Stimulated activated CD4-positive, alpha-beta T cell treated with anti-CD3 and anti-CD28 coated beads, Interleukin-12 subunit alpha, Interleukin-12 subunit beta, amount 100 ng/mL, for 48 hours (primary cell): ENCODE data around the gene PHAX.
"Not testable (repeated sequence)": the region's sequence is repeated elsewhere in the genome, so short reads cannot be mapped to it uniquely, and the experiment has no call there.

Experiments used
- DNase-seq, 3 donors: peaks; one replicate each; pipeline ENCODE4 v3.0.0-alpha.2; 2020; ENCODE audit warnings: low read depth in 2 of 3, low spot score in 1 of 3

PHAX gene

DNA sequence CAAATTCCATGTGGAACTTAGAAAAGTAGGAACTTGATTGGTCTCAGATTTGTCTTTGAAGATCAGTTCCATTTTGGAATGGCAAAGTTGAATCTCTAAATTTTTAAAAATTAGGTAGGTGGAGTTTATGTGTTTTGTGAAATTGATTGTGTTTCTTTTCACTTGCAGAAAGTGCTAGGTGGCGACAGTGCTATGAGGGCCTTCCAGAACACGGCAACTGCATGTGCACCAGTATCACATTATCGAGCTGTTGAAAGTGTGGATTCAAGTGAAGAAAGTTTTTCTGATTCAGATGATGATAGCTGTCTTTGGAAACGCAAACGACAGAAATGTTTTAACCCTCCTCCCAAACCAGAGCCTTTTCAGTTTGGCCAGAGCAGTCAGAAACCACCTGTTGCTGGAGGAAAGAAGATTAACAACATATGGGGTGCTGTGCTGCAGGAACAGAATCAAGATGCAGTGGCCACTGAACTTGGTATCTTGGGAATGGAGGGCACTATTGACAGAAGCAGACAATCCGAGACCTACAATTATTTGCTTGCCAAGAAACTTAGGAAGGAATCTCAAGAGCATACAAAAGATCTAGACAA lies 2.8 kb downstream of the PHAX start:
- DNase-seq, result no peak

DNA sequence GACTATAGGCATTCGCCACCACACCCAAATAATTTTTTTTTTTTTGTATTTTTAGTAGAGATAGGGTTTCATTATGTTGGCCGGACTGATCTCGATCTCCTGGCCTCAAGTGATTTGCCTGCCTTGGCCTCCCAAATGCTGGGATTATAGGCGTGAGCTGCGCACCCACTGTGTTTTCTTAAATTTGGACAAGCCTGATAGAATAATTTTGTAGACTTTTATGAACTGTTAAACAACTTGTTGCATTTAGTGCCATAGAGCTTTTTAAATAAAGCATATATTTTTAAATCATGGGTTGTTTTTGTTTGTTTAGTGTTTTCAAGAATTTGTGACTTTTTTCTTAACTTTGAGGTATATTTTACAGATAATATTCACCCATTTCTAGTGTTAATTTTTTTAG lies 4.8 kb downstream of the PHAX start:
- no peak for DNase-seq

DNA sequence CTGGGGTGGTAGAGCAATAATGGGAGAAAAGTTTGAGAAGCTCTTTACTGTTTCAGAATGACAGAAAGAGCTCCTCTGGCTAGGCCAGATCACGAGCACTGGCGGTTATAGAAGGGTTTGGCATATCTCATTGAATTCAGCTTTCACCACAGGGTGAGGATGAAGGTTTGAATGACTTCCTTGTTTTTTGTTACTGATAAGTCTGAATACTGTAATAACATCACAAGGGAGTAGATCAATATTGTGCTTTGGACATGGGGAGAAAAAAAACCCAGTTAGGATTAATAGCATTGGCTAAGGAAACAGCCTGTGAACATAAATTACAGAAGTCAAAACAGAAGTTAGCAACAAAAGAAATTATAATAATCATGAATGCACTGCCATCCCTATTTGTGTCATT lies 9.4 kb downstream of the PHAX start:
- DNase-seq, result no peak

DNA sequence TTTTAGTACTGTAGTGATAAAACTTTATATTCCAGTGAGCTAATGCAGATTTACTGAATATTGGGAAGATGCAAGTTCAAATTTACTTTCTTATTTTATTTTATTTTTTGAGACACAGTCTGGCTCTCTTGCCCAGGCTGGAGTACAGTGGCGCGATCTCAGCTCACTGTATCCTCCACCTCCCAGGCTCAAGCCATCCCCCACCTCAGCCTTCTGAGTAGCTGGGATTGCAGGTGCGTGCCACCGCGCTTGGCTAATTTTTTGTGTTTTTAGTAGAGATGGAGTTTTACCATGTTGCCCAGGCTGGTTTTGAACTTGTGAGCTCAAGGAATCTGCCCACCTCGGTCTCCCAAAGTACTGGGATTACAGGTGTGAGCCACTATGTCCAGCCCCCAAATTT lies 9.9 kb downstream of the PHAX start:
- no peak for DNase-seq

DNA sequence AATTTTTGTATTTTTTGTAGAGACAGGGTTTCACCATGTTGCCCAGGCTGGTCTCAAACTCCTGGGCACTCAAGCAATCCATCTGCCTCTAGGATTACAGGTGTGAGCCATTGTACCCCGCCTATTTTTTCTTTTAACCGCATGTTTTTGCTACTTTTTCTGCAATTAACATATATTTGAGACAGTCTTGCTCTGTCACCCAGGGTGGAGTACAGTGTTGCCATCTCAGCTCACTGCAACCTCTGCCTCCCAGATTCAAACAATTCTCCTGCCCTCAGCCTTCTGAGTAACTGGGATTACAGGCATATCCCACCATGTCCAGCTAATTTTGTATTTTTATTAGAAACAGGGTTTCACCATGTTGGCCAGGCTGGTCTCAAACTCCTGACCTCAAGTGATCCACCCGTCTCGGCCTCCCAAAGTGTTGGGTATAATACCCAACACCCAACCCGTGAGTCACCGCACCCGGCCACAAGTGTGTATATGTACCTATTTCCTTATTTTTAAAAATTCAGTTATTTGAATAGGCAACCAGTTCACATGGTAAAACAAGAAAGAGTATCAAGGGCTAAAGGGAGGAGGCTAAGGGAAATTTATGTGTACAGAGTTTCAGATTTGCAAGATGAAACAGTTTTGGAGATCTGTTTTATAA lies 13.3 kb downstream of the PHAX start:
- DNase-seq, result no peak

DNA sequence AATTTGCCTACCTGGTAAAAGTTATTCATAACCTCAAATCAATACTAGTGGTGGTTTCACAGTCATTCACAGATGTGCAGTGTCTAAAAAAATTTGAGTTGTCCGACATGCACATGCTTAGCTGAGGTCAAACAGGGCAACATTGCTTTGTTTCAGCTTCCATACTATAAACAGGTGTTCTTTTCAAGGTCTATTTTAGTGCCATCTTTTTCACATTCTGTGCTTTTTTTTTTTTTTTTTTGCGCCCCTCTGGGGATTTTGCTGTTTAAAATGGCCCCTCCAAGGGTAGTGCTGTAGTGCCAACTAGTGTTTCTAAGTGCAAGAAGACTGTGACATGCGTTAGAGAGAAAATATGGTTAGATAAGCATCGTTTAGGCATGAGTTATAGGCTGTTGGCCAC lies 14.5 kb downstream of the PHAX start:
- no peak for DNase-seq

DNA sequence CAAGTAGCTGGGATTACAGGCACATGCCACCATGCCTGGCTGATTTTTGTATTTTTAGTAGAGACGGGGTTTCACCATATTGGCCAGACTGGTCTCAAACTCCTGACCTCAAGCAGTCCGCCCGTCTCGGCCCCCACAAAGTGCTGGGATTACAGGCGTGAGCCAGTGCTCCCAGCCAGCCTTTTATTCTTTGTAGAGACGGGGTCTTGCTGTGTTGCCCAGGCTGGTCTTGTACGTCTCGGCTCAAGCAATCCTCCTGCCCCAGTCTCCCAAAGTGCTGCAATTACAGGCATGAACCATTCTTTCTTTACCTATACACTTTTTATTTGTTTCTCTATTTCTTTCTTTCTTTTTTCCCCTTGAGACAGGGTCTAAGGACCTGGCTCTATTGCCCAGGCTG lies 16.9 kb downstream of the PHAX start:
- not testable (repeated sequence) for DNase-seq

DNA sequence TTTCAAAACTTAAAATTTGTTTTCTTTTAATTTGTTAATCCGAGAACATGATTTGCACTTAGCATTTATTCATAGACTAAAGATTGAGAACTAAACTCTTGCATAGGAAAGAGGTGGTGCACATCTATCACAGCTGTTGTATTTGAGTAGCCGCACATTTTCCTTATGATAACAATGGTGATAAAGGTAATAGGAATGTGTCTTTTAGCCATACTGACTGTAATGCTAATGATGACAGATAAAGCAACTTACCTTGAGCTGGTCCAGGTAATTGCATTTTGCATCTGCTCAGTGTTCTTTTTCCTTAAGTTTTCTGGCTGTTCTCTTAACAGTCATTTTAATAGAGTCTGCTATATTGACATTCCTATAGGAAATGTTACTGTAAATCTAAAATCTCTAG lies 19.0 kb downstream of the PHAX start:
- no peak for DNase-seq

DNA sequence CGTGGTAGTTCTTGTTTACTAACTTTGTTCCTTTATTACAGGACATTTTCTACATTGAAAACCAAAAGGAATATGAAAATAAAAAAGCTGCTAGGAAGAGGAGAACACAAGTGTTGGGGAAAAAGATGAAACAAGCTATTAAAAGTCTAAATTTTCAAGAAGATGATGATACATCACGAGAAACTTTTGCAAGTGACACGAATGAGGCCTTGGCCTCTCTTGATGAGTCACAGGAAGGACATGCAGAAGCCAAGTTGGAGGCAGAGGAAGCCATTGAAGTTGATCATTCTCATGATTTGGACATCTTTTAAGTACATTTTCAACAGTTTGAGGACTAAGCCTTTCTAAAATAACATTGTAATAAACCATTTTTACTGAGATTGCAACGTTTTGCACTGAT lies 23.8 kb downstream of the PHAX start:
- DNase-seq, result no peak

DNA sequence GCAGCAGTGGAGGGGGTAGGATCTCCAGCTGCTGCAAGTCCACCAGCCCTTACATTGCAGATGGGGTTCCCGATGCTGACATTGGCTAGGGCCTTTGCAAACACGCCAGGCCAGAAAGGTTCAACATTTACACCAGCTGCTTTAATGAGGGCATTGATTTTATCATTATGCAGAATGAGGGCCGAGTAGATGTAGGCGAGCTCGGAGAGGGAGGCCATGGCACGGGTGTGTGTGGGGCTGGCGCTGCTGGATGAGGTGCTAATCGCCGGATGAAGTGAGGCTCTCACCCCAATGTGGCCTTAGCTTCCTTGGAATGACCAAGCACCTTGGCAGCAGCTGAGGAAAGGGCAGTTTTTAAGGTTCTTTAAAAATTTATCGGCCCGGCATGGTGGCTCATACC lies 27.4 kb downstream of the PHAX start:
- DNase-seq, result no peak

DNA sequence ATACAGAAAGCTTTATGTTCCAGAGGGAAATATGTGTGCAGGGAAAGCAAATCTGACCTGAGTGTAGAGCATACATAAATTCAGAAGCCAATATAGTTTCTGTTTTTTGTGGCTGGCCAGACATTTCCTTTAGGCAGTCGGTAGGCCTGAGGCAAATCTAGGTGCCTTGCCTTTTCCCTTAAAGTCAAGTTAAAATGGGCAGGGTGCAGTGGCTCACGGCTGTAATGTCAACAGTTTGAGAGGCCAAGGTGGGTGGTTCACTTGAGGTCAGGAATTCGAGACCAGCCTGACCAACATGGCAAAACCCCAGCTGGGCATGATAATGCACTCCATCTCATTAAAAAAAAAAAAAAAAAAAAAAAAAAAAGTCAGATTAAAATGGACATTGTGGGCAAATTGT lies 31.2 kb downstream of the PHAX start:
- DNase-seq, result no peak

DNA sequence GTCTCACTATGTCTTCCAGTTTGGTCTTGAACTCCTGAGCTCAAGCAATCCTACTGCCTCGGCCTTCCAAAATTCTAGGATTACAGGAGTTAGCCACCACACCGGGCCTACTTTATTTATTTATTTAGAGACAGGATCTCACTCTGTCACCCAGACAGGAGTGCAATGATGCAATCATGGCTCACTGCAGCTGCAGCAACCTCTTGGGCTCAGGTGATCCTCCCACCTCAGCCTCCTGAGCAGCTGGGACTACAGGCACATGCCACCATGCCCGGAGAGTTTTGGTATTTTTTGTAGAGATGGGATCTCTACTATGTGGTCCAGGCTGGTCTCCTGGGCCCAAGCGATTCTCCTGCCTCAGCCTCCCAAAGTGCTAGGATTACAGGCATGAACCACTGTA lies 32.8 kb downstream of the PHAX start:
- DNase-seq, result no peak

DNA sequence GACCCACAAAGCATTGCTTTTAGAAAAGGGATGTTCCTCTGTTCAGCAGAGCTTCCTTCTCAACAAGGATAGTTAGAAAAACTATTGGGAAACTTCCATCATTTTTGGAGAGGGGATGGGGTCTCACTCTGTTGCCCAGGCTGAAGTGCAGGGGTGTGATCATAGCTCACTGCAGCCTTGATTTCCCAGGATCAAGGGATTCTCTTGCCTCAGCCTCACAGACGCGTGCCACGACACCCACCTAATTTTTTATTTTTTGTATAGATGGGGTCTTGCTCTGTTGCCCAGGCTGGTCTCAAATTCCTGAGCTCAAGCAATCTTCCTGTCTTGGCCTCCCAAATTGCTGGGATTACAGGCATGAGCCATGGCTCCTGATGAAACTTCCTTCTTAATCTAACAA lies 34.8 kb downstream of the PHAX start:
- DNase-seq, result no peak

DNA sequence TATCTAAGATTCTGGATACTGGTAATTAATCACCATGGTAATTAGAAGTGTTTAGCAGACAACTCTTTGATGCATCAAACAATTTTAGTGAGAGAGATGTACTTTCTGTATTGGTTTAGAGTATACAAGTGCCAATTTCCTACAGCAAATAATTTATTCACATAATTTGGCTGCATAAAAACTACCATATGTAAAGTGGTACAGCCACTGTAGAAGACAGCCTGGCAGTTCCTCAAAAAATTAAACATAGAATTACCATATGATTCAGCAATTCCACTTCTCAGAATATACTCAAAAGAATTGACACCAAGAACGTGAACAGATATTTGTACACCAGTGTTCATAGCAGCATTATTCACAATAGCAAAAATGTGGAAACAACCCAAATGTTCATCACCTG lies 36.2 kb downstream of the PHAX start:
- DNase-seq, result no peak

DNA sequence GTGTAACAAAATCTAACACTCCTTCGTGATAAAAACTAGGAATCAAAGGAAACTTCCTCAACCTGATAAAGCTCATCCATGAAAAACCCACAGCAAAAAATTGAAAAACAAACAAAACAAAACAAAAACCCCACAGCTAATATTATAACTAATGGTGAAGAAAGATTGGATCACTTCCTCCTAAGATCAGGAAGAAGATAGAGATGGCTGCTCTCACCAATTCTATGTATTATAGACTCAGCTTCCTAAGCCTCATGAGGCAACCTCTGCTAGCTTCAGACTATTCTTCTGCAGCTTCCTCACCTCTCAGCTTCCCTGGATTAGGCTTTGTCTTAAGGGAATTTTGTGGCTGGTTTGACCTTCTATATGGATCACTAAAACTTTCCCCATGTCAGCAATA lies 40.1 kb downstream of the PHAX start:
- DNase-seq, result no peak

DNA sequence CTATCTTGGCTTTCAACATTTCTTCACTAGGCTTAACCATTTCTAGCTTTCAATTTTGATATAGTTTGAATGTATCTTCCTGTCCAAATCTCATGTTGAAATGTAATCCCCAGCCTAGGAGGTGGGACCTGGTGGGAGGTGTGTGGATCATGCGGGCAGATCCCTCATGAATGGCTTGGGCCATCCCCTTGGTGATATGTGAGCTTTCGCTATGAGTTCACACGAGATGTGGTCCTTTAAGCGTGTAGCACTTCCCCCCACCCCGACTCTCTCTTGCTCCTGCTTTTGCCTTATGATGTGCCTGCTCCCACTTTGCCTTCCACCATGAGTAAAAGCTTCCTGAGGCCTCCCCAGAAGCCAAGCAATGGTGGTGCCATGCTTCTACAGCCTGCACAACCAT lies 40.6 kb downstream of the PHAX start:
- no peak for DNase-seq

DNA sequence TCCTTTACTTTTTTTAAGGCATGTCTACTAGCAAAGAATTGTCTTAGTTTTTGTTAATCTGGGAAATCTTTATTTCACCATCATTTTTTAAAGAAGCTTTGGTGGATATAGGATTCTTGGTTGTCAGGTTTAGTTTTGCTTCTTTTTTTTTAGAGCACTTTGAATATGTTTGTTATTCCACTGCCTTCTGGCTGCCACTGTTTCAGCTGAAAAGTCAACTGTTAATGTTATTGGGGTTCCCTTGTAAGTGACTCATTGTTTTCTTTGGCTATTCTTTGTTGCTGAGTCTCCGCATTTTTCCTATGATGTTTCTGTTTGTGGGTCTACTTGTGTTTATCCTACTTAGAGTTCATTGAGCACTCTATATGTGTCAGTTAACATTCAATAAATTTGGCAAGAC lies 44.4 kb downstream of the PHAX start:
- DNase-seq, result no peak

DNA sequence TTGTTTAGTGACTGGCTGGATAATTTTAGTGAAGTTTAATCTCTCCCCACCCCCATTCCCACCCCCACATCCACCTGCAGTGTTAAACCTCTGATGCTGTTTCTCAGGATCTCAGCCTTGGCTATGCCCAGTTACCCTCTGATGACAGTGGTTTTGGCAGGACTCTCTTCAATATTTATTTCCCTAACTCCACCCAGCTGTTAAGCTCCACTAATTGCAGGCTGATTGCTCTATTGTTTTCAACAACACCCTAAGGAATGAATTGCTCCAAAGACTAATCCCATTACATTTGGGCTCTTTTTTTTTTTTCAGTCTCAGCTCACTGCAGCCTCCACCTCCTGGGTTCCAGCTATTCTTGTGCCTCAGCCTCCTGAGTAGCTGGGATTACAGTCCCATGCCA lies 46.3 kb downstream of the PHAX start:
- no peak for DNase-seq

DNA sequence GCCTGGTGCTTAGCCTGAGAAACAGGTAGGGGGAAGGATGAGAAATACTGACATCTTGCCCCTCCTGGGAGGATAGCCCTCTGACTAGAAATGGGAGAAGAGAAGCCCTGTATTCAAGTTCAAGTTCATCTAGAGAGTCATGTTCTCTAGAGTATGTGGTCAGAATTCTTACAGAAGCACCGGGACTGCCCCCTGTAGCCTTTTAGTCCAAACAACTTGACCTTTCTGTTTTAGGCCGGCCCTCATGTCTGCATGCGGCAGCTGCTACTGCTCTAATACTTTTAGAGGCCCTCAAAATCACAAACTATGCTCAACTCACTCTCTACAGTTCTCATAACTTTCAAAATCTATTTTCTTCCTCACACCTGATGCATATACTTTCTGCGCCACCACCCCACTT lies 47.7 kb downstream of the PHAX start:
- DNase-seq, result no peak

DNA sequence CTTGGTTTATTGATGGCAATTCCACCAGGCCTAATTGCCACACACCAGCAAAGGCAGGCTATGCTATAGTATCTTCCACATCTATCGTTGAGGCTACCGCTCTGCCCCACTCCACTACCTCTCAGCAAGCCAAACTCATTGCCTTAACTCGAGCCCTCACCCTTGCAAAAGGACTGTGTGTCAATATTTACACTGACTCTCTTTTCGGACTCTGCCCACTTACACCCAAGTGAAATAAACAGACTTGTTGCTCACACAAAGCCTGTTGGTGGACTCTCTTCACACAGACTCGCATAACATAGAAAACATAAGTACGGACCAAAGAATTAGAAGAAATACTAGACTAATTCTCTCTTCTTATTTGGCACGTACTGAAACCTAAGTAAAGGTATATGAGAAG lies 48.3 kb downstream of the PHAX start:
- not testable (repeated sequence) for DNase-seq

DNA sequence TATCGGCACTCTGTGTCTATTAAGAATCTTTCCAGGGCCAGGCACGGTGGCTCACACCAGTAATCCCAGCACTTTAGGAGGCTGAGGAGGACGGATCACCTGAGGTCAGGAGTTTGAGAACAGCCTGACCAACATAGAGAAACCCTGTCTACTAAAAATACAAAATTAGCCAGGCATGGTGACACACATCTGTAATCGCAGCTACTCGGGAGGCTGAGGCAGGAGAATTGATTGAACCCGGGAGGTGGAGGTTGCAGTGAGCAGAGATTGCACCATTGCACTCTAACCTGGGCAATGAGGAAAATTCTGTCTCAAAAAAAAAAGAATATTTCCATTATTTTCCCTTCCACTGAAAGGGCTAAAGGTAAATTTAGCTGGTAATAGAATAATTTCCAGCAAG lies 49.0 kb downstream of the PHAX start:
- DNase-seq, result not testable (repeated sequence)

DNA sequence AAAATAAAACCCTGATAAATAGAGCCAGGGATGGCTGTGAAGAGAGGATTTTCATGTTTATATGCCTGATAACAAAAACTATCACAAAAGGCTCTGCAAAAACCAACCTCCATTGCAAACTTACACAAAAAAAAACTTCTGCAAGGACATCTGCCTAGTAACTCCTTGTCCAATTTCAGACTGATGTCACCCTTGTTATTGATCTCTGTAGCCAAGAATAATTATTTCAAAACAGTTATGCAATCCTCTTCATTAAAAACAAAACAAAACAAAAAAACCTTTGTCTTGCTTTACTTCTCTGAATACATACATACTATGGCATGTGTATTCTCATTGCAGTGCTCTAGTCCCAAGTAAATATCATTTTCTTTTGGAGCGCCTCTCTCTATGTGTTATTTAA lies 49.7 kb downstream of the PHAX start:
- DNase-seq, result no peak

DNA sequence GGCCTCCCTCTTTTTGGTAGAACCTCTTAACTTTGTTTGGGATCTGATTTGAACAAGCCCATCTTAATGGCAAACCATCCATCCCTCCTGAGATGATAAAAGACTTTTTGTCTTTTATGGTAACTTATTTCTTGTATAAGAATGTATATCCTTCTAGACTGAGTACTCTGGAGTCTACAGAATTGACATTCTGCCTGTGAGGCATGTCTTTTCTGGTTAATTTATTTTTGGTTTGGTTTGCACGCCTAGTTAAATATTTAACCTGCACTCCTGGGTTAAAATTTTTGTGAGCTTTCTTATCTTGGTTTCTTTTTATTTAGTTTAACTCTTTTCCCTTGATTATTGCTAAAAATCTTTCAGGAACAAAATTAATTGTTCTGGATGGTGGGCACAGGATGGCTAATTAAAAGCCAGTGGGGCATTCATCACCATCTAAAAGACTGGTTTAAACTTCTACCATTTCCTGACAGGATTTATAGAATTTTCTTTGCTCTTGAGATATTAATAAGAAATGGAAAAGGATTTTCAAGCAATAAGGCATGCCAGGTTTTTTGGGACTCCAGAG lies 50.3 kb downstream of the PHAX start:
- DNase-seq, result no peak
